Neural progenitor cell (in vitro differentiated cells): ENCODE results near the gene SSBP3. TPM values are rescaled to one million over a fixed set of nuclear protein-coding genes. Genes with fewer than 3 reads are reported as not detected.

Experiments used
- DNase-seq: peaks from one replicate; pipeline ENCODE4 v3.0.0-alpha.2; 2016; ENCODE audit warnings: low spot score
- H2AFZ ChIP-seq: fragments of 200-600 bp; sonication (generic); replicated peaks from 2 replicates; pipeline ENCODE4 v1.6.1; 2016; ENCODE audit warnings: antibody characterized with exemption
- H3F3A ChIP-seq: fragments of 200-600 bp; sonication (generic); 2 replicates; pipeline ENCODE4 v1.6.1; 2016; ENCODE audit warnings: antibody characterized with exemption, low read depth
- H3K27ac ChIP-seq: fragments of 200-600 bp; sonication (generic); 2 replicates; pipeline ENCODE4 v1.5.1; 2016; ENCODE audit warnings: mild to moderate bottlenecking
- H3K27me3 ChIP-seq: fragments of 200-600 bp; sonication (generic); 2 replicates; pipeline ENCODE4 v1.6.1; 2016; ENCODE audit warnings: mild to moderate bottlenecking, moderate library complexity
- H3K36me3 ChIP-seq: fragments of 200-600 bp; sonication (generic); 2 replicates; pipeline ENCODE4 v1.5.1; 2016
- H3K4me1 ChIP-seq: fragments of 200-600 bp; sonication (generic); 2 replicates; pipeline ENCODE4 v1.6.1; 2016; ENCODE audit warnings: mixed run types
- H3K4me2 ChIP-seq: fragments of 200-600 bp; sonication (generic); 2 replicates; pipeline ENCODE4 v1.6.1; 2016
- H3K4me3 ChIP-seq: fragments of 200-600 bp; sonication (generic); 2 replicates; pipeline ENCODE4 v1.5.1; 2016
- H3K79me2 ChIP-seq: fragments of 200-600 bp; sonication (generic); 2 replicates; pipeline ENCODE4 v1.6.1; 2016; ENCODE audit warnings: low read depth
- H3K9ac ChIP-seq: fragments of 200-600 bp; sonication (generic); 2 replicates; pipeline ENCODE4 v1.6.1; 2016
- H3K9me3 ChIP-seq: fragments of 200-600 bp; sonication (generic); 2 replicates; pipeline ENCODE4 v1.5.1; 2016; ENCODE audit warnings: low read depth
- H4K20me1 ChIP-seq: fragments of 200-600 bp; sonication (generic); 2 replicates; pipeline ENCODE4 v1.6.1; 2016; ENCODE audit warnings: low read depth
- H3K27ac Mint-ChIP-seq: 3 replicates; pipeline ENCODE4 v1.8.0; 2021; ENCODE audit warnings: mixed read lengths
- H3K27me3 Mint-ChIP-seq: 2 replicates; pipeline ENCODE4 v1.8.0; 2022; ENCODE audit warnings: low read depth, mild to moderate bottlenecking, inconsistent platforms, moderate library complexity, mixed read lengths; ENCODE audit not compliant: insufficient read depth
- H3K36me3 Mint-ChIP-seq: 3 replicates; pipeline ENCODE4 v1.8.0; 2021; ENCODE audit warnings: mixed read lengths
- H3K4me1 Mint-ChIP-seq: 3 replicates; pipeline ENCODE4 v1.8.0; 2021; ENCODE audit warnings: mixed read lengths
- H3K4me3 Mint-ChIP-seq: 3 replicates; pipeline ENCODE4 v1.8.0; 2021; ENCODE audit warnings: mild to moderate bottlenecking, moderate library complexity, mixed read lengths
- H3K9me3 Mint-ChIP-seq: 3 replicates; pipeline ENCODE4 v1.8.0; 2020; ENCODE audit warnings: mixed read lengths
- EZH2 ChIP-seq: fragments of 200-600 bp; sonication (generic); IDR thresholded peaks from 2 replicates; pipeline ENCODE4 v1.6.1; 2017; ENCODE audit warnings: antibody characterized with exemption, mild to moderate bottlenecking, moderate library complexity
- EZH2phosphoT487 ChIP-seq: fragments of 200-600 bp; sonication (generic); IDR thresholded peaks from 2 replicates; pipeline ENCODE4 v1.6.1; 2017; ENCODE audit warnings: antibody characterized with exemption
- total RNA-seq: library from RNA; depleted of rRNA; stranded (reverse); fragments of >200 nt; gene quantifications from 2 replicates; pipeline ENCODE4 v1.2.3, GENCODE V29; 2015; ENCODE audit warnings: low replicate concordance
- TF ChIP-seq, protein P1 (sequence below): fragments of 200-600 bp; sonication (generic); IDR thresholded peaks from 2 replicates; pipeline ENCODE4 v1.5.1; 2017; ENCODE audit warnings: antibody characterized with exemption, mild to moderate bottlenecking

Gene SSBP3
- total RNA-seq, 1 donor from 2014 or later, result 53.0 TPM

DNA sequence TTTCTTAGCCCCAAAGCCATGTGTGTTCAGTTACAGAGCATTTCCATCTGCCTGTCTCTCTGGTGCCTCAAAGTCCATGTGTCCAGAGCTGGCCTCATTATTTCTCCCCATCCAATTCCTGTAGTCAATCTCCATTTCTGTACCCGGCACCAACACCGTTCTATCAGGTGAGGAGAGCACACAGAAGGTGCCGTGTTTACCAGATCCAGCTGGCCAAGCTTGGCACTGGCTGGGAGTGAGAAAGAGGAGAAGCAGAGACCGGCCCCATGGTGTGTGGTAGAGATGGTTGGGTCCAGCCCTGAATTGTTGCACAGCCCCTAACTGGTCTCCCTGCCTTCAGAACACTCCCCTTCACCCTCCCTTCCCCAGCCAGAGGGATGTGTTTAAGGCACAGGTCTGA lies 7.5 kb upstream of the SSBP3 start:
- Mint-ChIP-seq H3K9me3 (no peaks in the 10 kb centered on the region), H3K27ac (peak overlapping the region; percentile 83), H3K27me3 (peaks cover 22% of the 10 kb centered on the region), H3K4me1 (peaks cover 53% of the 10 kb centered on the region), H3K36me3 (no peaks in the 10 kb centered on the region), H3K4me3 (no peak overlapping the region)
- H3K4me1 ChIP-seq, result peaks cover 25% of the 10 kb centered on the region
- DNase-seq, result no peak
- H3K4me2 ChIP-seq, result no peak overlapping the region
- H3K79me2 ChIP-seq, result no peaks in the 10 kb centered on the region
- no peak overlapping the region for H2AFZ ChIP-seq
- peaks cover 13% of the 10 kb centered on the region for H3F3A ChIP-seq
- no peaks in the 10 kb centered on the region for H3K9me3 ChIP-seq
- no peaks in the 10 kb centered on the region for H3K27me3 ChIP-seq
- H3K9ac ChIP-seq, result no peak overlapping the region
- H3K27ac ChIP-seq, result no peak overlapping the region
- TF ChIP-seq EZH2phosphoT487, result no peak
- TF ChIP-seq, protein P1, sequence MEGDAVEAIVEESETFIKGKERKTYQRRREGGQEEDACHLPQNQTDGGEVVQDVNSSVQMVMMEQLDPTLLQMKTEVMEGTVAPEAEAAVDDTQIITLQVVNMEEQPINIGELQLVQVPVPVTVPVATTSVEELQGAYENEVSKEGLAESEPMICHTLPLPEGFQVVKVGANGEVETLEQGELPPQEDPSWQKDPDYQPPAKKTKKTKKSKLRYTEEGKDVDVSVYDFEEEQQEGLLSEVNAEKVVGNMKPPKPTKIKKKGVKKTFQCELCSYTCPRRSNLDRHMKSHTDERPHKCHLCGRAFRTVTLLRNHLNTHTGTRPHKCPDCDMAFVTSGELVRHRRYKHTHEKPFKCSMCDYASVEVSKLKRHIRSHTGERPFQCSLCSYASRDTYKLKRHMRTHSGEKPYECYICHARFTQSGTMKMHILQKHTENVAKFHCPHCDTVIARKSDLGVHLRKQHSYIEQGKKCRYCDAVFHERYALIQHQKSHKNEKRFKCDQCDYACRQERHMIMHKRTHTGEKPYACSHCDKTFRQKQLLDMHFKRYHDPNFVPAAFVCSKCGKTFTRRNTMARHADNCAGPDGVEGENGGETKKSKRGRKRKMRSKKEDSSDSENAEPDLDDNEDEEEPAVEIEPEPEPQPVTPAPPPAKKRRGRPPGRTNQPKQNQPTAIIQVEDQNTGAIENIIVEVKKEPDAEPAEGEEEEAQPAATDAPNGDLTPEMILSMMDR, result no peak
- no peak for TF ChIP-seq EZH2
- no peaks in the 10 kb centered on the region for H4K20me1 ChIP-seq
- H3K36me3 ChIP-seq, result no peaks in the 10 kb centered on the region
- no peak overlapping the region for H3K4me3 ChIP-seq

DNA sequence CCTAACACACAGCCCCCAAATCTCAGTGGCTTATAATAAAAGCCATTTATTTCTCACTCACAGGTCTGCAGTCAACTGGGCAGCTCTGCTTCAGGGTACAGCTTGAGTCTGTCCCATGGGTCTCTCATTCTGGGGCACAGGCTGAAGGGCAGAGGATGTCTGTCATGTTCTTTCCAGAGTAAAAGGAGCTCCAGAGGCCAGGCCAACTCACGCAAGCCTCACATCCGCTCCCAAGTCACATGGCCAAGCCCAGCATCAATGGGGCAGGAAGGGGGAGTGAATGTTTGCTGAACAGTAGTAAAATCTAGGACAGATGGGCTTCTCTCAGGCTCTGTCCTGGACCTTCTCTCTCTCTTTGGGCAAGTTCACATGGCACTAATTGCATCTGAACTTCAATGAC lies 7.1 kb upstream of the SSBP3 start:
- H3K27ac ChIP-seq, result no peak overlapping the region

DNA sequence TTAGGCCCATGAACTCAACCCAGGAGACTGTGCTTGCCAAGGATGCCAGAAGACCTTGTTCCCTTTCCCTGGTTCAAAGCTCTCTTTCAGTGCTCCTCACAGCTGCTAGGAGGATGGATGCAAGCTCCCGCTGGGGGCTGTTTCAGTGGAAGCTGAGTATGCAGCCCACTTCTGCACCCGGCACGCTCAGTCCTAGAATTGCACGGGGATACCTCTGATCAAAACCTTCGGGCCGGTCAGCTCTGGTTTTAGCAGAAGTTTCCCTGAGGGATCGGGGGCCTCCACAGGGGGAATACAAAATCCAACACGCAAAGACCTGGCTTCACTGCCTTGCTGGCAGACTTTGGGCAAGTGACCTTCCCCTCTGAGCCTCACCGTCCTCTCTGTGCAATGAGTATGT lies 4.2 kb upstream of the SSBP3 start:
- H3K9ac ChIP-seq, result no peak overlapping the region
- peaks cover 52% of the 10 kb centered on the region for H3K4me1 Mint-ChIP-seq
- H3K36me3 Mint-ChIP-seq, result no peaks in the 10 kb centered on the region
- TF ChIP-seq EZH2phosphoT487 (no peak), EZH2 (no peak)
- TF ChIP-seq, protein P1, result no peak
- no peak overlapping the region for H3K4me3 Mint-ChIP-seq
- peaks cover 16% of the 10 kb centered on the region for H3K27me3 Mint-ChIP-seq
- peak overlapping the region; percentile 38 for H3K27ac Mint-ChIP-seq
- H3K4me1 ChIP-seq, result peaks cover 36% of the 10 kb centered on the region
- no peak overlapping the region for H3K4me3 ChIP-seq
- no peak overlapping the region for H3K27ac ChIP-seq
- no peaks in the 10 kb centered on the region for H3K36me3 ChIP-seq
- H3K4me2 ChIP-seq, result no peak overlapping the region
- DNase-seq, result no peak
- H3F3A ChIP-seq, result peaks cover 33% of the 10 kb centered on the region
- H3K27me3 ChIP-seq, result no peaks in the 10 kb centered on the region
- peaks cover 3% of the 10 kb centered on the region for H3K79me2 ChIP-seq
- no peaks in the 10 kb centered on the region for H3K9me3 ChIP-seq
- H4K20me1 ChIP-seq, result peaks cover 2% of the 10 kb centered on the region
- no peaks in the 10 kb centered on the region for H3K9me3 Mint-ChIP-seq
- H2AFZ ChIP-seq, result peak overlapping the region; percentile 18

More for the DNA sequence above, 7.1 kb upstream of the SSBP3 start:
- H3K4me2 ChIP-seq, result no peak overlapping the region
- no peak overlapping the region for H3K4me3 Mint-ChIP-seq
- H3K4me3 ChIP-seq, result no peak overlapping the region
- H3K36me3 Mint-ChIP-seq, result no peaks in the 10 kb centered on the region
- no peaks in the 10 kb centered on the region for H3K9me3 Mint-ChIP-seq
- no peaks in the 10 kb centered on the region for H4K20me1 ChIP-seq
- TF ChIP-seq EZH2 (no peak), EZH2phosphoT487 (no peak)
- TF ChIP-seq, protein P1, result no peak
- H3F3A ChIP-seq, result peaks cover 16% of the 10 kb centered on the region
- H3K4me1 Mint-ChIP-seq, result peaks cover 58% of the 10 kb centered on the region
- H3K9ac ChIP-seq, result no peak overlapping the region
- no peak overlapping the region for H2AFZ ChIP-seq
- no peaks in the 10 kb centered on the region for H3K36me3 ChIP-seq
- DNase-seq, result no peak
- H3K79me2 ChIP-seq, result no peaks in the 10 kb centered on the region
- peaks cover 22% of the 10 kb centered on the region for H3K27me3 Mint-ChIP-seq
- H3K4me1 ChIP-seq, result peaks cover 29% of the 10 kb centered on the region
- H3K27ac Mint-ChIP-seq, result peak overlapping the region; percentile 83
- H3K27me3 ChIP-seq, result no peaks in the 10 kb centered on the region
- no peaks in the 10 kb centered on the region for H3K9me3 ChIP-seq
